ENCODE measurements around the gene VWA5B1.

- TF ChIP-seq GATA2 (IDR thresholded peaks at IDR 0.05; ENCODE audit: low read depth, low read length) (no peak), GATA3 (IDR thresholded peaks at IDR 0.05; ENCODE audit: low read depth, low read length) (no peak)
Observed at GRCh38 chr1:20367626-20368025, 77.0 kb downstream of the VWA5B1 start.

Measured in SH-SY5Y (cell line).